Cortex of kidney (tissue), 1 donor: ENCODE data around the gene PLCB1.

Experiments
- DNase-seq: peaks from one replicate; lab custom pipeline; 2025; lab: John Stamatoyannopoulos, UW

Gene PLCB1

GRCh38 chr20:8246716-8247115, 114.7 kb downstream of the PLCB1 start:
- no peak for DNase-seq

GRCh38 chr20:8248051-8248450, 116.0 kb downstream of the PLCB1 start:
- DNase-seq, result no peak

- DNase-seq, result no peak
Measured at GRCh38 chr20:8249634-8250033, 117.6 kb downstream of the PLCB1 start.

- no peak for DNase-seq
Measured at GRCh38 chr20:8250539-8251200, 118.6 kb downstream of the PLCB1 start.

GRCh38 chr20:8251201-8251575, 119.1 kb downstream of the PLCB1 start:
- no peak for DNase-seq

GRCh38 chr20:8254911-8255582, 123.0 kb downstream of the PLCB1 start:
- no peak for DNase-seq

GRCh38 chr20:8255945-8256632, 124.0 kb downstream of the PLCB1 start:
- DNase-seq, result no peak

- DNase-seq, result no peak
Measured at GRCh38 chr20:8260837-8261251, 128.8 kb downstream of the PLCB1 start.

- no peak for DNase-seq
Measured at GRCh38 chr20:8262721-8263120, 130.7 kb downstream of the PLCB1 start.

GRCh38 chr20:8265588-8265987, 133.5 kb downstream of the PLCB1 start:
- DNase-seq, result no peak

GRCh38 chr20:8267009-8267408, 134.9 kb downstream of the PLCB1 start:
- DNase-seq, result no peak

- no peak for DNase-seq
Measured at GRCh38 chr20:8271727-8272126, 139.7 kb downstream of the PLCB1 start.

- DNase-seq, result no peak
Measured at GRCh38 chr20:8272766-8273165, 140.7 kb downstream of the PLCB1 start.

GRCh38 chr20:8284902-8285301, 152.8 kb downstream of the PLCB1 start:
- no peak for DNase-seq

GRCh38 chr20:8287340-8287739, 155.3 kb downstream of the PLCB1 start:
- no peak for DNase-seq

GRCh38 chr20:8291200-8291599, 159.1 kb downstream of the PLCB1 start:
- DNase-seq, result no peak

- no peak for DNase-seq
Measured at GRCh38 chr20:8291873-8292272, 159.8 kb downstream of the PLCB1 start.

- DNase-seq, result no peak
Measured at GRCh38 chr20:8292793-8293192, 160.7 kb downstream of the PLCB1 start.

- no peak for DNase-seq
Measured at GRCh38 chr20:8293750-8294149, 161.7 kb downstream of the PLCB1 start.

- no peak for DNase-seq
Measured at GRCh38 chr20:8296536-8296935, 164.5 kb downstream of the PLCB1 start.

- no peak for DNase-seq
Measured at GRCh38 chr20:8298426-8299043, 166.5 kb downstream of the PLCB1 start.

GRCh38 chr20:8299921-8300320, 167.9 kb downstream of the PLCB1 start:
- DNase-seq, result no peak

GRCh38 chr20:8301655-8302054, 169.6 kb downstream of the PLCB1 start:
- DNase-seq, result no peak
